ENCODE results near the gene AP3S2.
"Not testable (repeated sequence)": the region's sequence is repeated elsewhere in the genome, so short reads cannot be mapped to it uniquely, and the experiment has no call there.

DNA sequence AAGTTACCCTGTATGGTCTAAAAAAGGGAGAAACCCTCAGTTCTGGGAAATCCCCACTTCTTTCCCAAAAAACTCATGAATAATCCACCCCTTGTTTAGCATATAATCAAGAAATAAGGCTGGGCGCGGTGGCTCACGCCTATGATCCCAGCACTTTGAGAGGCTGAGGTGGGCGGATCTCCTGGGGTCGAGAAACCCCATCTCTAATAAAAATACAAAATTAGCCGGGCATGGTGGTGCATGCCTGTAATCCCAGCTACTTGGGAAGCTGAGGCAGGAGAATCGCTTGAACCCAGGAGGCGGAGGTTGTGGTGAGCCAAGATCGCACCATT lies 111.2 kb downstream of the AP3S2 start:
- TF ChIP-seq POLR2A (IDR thresholded peaks at IDR 0.05) = not testable (repeated sequence)
- TF ChIP-seq, protein P1, sequence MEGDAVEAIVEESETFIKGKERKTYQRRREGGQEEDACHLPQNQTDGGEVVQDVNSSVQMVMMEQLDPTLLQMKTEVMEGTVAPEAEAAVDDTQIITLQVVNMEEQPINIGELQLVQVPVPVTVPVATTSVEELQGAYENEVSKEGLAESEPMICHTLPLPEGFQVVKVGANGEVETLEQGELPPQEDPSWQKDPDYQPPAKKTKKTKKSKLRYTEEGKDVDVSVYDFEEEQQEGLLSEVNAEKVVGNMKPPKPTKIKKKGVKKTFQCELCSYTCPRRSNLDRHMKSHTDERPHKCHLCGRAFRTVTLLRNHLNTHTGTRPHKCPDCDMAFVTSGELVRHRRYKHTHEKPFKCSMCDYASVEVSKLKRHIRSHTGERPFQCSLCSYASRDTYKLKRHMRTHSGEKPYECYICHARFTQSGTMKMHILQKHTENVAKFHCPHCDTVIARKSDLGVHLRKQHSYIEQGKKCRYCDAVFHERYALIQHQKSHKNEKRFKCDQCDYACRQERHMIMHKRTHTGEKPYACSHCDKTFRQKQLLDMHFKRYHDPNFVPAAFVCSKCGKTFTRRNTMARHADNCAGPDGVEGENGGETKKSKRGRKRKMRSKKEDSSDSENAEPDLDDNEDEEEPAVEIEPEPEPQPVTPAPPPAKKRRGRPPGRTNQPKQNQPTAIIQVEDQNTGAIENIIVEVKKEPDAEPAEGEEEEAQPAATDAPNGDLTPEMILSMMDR (IDR thresholded peaks at IDR 0.05) = not testable (repeated sequence)
